ENCODE data around the gene GRIK1.

Gene GRIK1

GRCh38 chr21:29826386-29826785 lies 113.4 kb downstream of the GRIK1 start:
- DNase-seq = no peak

DNA sequence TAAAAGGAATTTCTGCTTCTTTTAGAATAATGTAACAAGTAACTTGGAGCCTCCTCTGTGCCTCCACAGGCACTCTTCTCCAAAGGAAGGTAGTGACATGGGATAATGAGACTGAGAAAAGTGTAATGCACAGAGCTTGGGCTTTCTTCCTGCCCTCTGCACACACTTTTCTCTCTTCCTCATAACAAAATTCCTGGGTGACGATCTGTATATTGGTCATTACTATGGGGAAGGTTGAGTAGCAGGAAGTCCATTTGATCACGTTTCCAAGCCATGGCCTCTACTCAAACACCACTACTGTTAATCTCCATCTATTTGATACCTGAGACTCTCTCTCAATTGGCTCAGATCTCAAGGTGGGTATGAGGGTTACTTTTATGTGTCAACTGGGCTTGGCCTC lies 113.9 kb downstream of the GRIK1 start:
- DNase-seq = no peak

DNA sequence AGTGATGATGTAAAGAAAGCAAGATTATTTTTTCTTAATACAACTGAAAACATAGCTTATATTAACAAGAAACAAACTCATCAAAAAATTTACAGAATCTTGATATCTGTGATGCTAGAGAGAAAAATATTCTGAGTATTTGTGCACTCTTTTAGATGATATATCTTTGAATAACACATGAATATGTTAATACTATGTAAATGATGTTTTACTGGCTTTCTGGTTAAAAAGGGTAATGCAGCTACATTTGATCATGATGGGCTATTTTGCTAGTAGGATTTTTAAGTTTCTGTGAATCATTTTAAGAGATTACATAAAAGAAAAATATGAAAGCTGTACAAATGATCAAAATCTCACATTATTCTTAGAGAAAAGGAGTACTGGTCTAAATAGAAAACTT lies 114.5 kb downstream of the GRIK1 start:
- no peak for DNase-seq

DNA sequence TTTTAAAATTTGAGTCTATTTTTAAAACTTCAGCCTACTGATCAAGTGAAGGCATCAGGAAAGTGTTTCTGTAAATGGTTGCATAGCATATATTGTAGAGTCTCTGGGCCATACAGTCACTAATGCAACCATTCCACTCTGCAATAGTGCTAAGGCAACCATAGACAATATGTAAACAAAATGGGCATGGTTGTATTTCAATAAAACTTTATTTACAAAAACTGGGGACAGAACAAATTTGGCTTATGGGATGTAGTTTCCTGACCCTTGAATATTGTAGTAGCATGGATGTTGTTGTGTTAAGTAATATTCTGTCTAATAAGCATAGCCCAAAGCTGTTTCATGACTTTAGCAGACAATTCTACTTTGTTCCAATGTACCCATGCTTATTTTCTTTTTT lies 117.7 kb downstream of the GRIK1 start:
- no peak for DNase-seq

GRCh38 chr21:29821230-29821629 lies 118.6 kb downstream of the GRIK1 start:
- no peak for DNase-seq

- no peak for DNase-seq
Observed at GRCh38 chr21:29819675-29820326, 120.0 kb downstream of the GRIK1 start.

DNA sequence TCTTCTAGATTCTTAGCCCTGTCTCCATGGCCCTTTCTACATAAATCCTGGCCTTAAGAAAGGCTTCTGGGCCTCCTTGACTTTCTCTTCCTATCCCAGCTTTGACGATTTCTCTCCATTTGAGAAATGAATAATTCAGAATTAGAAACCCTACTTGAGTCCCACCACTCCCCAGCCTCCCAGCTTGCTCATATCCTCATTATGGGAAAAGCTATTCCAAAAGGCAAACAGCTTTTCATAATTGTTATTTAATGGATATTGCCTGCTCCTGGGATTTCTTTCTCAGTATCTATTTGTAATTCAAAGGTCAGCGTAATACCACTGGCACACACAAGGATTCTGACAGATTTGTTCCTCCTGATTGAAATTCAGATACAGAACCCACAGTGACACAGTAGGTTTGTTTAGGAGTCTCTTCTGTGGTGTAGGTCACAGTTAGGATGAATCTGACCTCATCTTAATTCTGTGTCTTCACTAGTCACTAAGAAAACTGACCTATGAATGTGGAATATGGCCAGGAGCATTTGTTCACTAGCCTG lies 121.3 kb downstream of the GRIK1 start:
- no peak for DNase-seq

GRCh38 chr21:29817450-29817849 lies 122.3 kb downstream of the GRIK1 start:
- peak; percentile 1 for DNase-seq

DNA sequence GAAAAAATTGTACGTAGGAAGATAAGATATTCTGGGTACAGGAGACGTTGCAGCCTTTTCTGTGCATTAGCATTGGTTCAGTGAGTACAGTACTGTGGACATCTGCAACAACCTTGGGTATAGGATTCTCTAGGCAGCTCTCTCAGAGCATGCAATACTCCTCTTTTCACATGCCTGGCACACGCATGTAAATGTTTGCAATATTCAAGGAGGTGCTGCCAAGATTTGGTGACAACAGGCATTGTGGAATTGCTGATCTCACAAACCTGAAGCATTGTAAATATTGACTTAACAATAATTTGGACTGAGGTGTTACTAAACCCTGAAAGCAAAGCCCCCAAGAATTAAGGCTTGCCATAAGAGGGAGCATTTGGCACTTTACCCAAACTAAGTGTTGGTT lies 126.8 kb downstream of the GRIK1 start:
- no peak for DNase-seq

DNA sequence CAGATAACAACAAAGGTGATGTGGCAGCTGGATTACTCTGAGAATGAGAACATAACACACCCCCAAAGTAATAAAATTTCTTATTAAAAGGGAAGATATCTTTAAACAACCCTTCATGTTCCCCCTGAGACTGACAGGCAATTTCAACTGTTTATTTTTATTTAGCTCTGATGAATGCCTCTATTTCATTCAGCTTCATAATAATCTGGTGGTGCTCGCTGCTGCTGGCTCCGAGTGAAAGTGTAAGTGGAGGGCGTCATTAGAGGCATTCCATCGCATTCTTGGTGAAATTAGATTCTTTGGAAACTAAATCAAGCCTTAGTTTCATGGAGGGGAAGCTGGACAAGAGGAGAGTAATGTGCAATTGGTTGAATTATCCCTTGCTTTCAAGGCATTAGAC lies 128.9 kb downstream of the GRIK1 start:
- DNase-seq = no peak

GRCh38 chr21:29808153-29808552 lies 131.6 kb downstream of the GRIK1 start:
- no peak for DNase-seq

DNA sequence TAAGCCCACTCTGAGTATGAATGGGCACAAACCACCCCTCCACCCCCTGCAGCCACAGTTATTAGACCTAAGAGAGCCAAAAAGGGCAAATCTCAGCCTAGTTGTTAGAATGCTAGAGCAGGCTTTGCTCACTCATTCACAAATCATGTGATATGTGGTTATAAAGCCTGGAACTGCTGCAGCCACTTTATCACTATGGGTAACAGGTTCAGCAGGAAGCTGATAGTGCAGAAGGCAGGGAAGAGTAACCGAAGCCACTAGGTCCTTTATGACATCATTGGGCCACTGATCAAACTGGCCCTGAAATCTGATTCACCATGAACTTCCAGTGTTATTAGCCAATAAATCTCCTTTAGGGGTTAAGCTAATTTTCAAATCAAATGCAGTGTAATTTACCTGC lies 134.7 kb downstream of the GRIK1 start:
- no peak for DNase-seq

- DNase-seq = no peak
Observed at GRCh38 chr21:29803191-29803590, 136.6 kb downstream of the GRIK1 start.

DNA sequence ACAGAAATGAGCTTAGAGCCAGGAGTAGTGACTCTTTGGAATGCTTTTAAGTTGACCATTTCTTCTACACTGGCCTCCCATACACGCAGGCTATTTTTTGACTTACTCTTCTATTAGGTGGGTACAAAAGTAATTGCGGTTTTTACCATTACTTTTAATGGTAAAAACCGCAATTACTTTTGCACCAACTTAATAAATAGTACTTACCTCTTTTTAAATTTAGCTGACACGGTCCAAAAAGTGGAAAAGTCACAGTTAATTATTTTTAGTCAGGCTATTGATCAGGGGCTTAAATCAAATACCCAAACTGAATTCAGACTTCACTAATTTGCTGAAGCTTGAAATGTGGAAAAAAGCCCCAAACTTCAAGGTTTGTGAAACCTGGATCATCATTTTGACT lies 138.7 kb downstream of the GRIK1 start:
- DNase-seq = no peak

DNA sequence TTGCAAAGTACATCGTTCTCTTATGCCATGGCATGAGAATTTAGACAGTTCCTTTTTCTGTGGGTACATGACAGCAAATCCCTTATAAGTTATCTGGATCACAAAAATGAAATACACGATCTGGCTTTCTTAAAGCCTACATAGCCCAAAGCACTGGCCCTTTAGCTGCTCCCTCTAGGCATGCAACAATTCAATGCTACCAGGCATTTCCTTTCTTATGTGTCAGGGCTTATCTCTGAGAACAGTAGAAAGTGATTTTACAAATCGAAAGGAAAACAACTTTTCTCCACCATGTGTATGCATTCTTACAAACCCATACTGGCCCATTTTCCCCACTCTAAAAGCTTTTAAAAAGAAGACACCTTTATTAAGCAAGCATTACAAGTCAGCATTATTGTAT lies 139.7 kb downstream of the GRIK1 start:
- DNase-seq = no peak

- DNase-seq = no peak
Observed at GRCh38 chr21:29798840-29799239, 141.0 kb downstream of the GRIK1 start.

- DNase-seq = no peak
Observed at GRCh38 chr21:29797155-29797554, 142.6 kb downstream of the GRIK1 start.

GRCh38 chr21:29793712-29794111 lies 146.1 kb downstream of the GRIK1 start:
- DNase-seq = no peak

GRCh38 chr21:29789393-29789792 lies 150.4 kb downstream of the GRIK1 start:
- no peak for DNase-seq

DNA sequence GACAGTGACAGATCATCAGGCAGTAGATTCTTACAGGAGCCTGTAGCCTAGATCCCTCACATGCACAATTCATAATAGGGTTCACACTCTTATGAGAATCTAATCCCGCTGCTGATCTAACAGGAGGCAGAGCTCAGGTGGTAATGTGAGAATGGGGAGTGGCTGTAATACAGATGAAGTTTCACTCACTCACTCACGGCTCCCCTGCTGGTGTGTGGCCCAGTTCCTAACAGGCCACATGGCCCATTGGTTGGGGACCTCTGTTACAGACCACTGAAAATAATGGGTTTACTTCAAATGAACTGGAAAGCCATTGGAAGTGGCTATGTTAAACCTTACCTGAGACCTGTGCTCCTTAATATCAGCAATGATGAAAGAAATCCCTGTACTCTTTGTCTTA lies 151.0 kb downstream of the GRIK1 start:
- no peak for DNase-seq

DNA sequence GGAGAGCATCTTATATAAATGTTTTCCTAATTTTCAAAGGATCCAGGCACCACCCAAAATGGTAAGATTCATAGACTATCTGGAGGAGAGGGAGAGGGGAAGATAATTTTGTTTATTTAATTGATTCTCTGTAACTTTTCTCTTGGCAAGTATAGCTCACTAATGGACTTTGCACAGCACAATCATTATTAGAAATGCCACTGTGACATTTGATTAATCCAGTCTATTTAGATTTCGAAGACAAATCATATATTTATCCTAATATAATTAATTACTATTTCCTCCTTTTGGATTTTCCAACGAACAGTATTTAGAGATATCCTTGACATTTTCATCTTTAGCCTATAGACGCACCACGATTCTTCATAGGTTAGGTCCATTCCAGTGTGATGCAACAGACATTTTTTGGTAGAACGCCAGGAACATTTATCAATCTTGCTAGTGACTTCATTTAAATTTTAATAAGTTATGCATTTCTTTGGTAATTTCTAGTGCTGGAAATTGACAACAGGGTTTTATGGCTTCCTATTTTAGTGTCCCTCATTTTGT lies 152.4 kb downstream of the GRIK1 start:
- no peak for DNase-seq

- no peak for DNase-seq
Observed at GRCh38 chr21:29786496-29787360, 153.1 kb downstream of the GRIK1 start.

DNA sequence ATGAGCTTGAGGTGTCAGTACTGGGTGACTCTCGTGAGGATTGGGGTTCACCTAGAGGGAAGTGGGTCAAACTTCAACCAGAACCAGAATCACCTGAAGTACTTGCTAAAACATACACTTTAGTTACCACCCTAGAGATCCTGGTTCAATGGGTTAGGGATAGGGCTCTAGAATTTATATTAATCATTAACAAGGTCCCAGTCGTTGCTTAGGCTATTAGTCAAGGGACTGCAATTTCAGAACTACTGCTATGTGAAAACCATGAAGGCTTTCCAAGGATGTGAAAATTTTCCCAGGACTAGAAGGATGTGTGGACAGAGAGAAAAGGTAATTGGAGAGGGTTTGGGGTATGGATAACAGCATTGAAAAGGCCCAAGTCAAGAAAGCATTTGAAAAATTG lies 162.6 kb downstream of the GRIK1 start:
- DNase-seq = no peak

- DNase-seq = no peak
Observed at GRCh38 chr21:29775462-29775861, 164.3 kb downstream of the GRIK1 start.

All from activated CD4-positive, alpha-beta T cell treated with anti-CD3 and anti-CD28 coated beads, Interleukin-10, Interleukin-2, amounts not matched to agents 100 ng/mL and 50 ng/mL, durations not matched to agents 16 hours and 8 hours (primary cell).